NK-92 treated with Interleukin-12 subunit alpha and Interleukin-12 subunit beta, amount 100 ng/mL, for 24 hours (cell line): ENCODE measurements around the gene COL18A1.
"Not testable (repeated sequence)": the region's sequence is repeated elsewhere in the genome, so short reads cannot be mapped to it uniquely, and the experiment has no call there.

ENCODE experiments used
- DNase-seq: peaks from one replicate; lab custom pipeline; 2025; lab: John Stamatoyannopoulos, UW

Gene COL18A1

DNA sequence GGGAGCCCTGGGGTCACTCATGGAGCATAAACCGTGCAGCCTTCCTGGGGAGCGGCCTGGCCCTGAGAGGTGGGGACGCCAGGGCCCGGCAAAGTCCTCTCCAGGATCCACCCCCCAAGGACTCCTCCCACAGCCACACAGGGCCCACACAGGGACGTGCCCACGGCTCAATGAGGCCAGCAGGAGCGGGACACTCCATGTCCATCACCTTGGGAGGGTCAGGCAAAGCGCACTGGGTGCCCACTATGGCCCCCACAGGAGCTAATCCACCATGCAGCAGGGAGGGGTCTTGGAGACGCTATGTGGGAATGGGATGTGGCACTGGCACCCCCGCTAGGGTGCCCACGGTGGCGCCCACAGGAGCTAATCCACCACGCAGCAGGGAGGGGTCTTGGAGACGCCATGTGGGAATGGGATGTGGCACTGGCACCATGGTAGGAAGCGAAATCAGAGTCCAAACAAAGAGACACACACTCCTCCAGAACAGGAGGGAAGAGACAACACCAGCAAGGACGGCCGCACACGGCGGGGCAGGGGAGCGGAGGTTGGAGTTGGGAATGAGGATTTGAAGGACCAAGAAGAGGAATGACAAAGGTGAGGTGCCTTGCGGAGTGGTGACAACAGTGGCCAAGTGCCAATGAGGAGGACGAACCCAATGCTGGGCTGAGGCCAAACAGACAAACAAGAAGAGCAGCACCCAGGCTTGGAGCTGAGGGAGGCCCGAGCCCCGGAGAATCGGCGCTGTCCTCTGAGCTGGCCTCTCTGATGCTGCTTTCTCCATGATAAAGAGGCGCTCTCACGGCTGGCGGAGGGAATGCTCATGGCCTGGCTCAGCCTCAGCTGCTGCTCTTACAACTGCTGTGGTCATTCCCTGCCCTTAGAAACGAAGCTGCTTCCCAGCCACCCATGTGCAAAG lies 155.4 kb downstream of the COL18A1 start:
- DNase-seq, result no peak

DNA sequence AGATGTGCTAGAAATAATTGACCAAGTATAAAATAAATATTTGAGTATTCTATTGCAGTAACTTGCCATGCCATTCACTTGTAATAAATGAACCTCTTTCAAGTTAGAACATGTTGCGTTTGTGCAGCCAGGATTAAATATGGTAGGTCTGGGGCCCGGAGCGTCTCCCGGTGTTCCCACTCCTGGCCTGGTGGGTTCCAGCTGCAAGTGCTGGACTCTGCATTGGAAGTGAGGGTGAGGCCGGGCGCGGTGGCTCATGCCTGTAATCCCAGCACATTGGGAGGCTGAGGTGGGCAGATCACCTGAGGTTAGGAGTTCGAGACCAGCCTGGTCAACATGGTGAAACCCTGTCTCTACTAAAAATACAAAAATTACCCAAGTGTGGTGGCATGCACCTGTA lies 156.3 kb downstream of the COL18A1 start:
- DNase-seq, result not testable (repeated sequence)

- no peak for DNase-seq
These were observed 157.4 kb downstream of the COL18A1 start for GRCh38 chr21:45562402-45562801.

DNA sequence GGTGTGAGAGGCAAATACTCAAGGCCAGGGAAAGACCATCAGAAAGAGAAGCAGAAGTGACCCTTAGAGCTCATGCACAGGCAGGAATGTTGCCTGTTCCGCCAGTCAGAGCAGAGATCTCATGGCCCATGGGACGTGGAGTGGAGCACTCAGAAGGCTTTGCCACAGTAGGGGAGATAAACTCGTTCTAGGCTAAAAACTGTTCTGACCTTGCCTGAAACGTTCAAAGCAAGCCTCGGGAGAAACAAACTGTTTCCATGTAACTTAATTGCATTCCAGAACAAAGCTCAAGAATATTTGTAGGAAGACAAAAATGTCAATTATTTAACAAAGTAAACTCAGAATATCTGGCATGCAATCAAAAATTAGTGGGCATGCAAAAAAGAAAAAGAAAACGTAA lies 158.0 kb downstream of the COL18A1 start:
- DNase-seq, result no peak
